GM12878 (cell line): ENCODE results near the gene OPCML. TPM values are rescaled to one million over a fixed set of nuclear protein-coding genes. Genes with fewer than 3 reads are reported as not detected.

Experiments used
- ATAC-seq: fragments of 200-7000 bp; cut with Tn5 transposase; 3 replicates; pipeline ENCODE4 v1.9.1; 2020; ENCODE audit warnings: mild to moderate bottlenecking, moderate library complexity
- BruUV-seq: library from RNA; stranded (reverse); fragments of 400-500 nt; replicated peaks from 2 replicates; lab custom pipeline; 2021; lab: Mats Ljungman, UMichigan
- CTCF ChIA-PET: fragments of 300-600 bp; sonication (Branson Sonifier 250); formaldehyde crosslinking; extraction: SDS; loops from one replicate; lab custom pipeline; 2021; ENCODE audit warnings: inconsistent platforms; lab: Yijun Ruan, JAX
- POLR2A ChIA-PET: fragments of 350-600 bp; formaldehyde crosslinking; extraction: SDS; loops from one replicate; lab custom pipeline; 2021; ENCODE audit warnings: inconsistent platforms; lab: Charles Lee
- RAD21 ChIA-PET: fragments of 300-600 bp; sonication (Branson Sonifier 250); formaldehyde crosslinking; loops from one replicate; lab custom pipeline; 2023; ENCODE audit warnings: antibody characterized with exemption; ENCODE audit not compliant: unreplicated experiment; lab: Charles Lee
- SMC1A ChIA-PET: fragments of 300-600 bp; sonication (Branson Sonifier 250); formaldehyde crosslinking; loops from one replicate; lab custom pipeline; 2023; ENCODE audit not compliant: unreplicated experiment, uncharacterized antibody; lab: Charles Lee
- DNase-seq: peaks from one replicate; pipeline ENCODE4 v3.0.0-alpha.2; 2011; ENCODE audit warnings: low read depth, low spot score
- FAIRE-seq: peaks from 3 replicates; lab custom pipeline; 2011; peaks lifted over from hg19 to GRCh38; lab: Jason Lieb, UNC
- H2AFZ ChIP-seq: 2 replicates; pipeline ENCODE4 v1.6.0; 2011; ENCODE audit warnings: low read depth, low read length, control low read depth; ENCODE audit not compliant: control insufficient read depth
- H3K27ac ChIP-seq: 2 replicates; pipeline ENCODE4 v1.5.1; 2011; ENCODE audit warnings: control low read depth; ENCODE audit not compliant: control insufficient read depth, insufficient read depth
- H3K27me3 ChIP-seq, 2 experiments: replicated peaks in 1 of 2; 2 replicates each; pipeline versions ENCODE4 v1.6.0 to v1.6.1; 2011; ENCODE audit warnings: low read length in 1 of 2; ENCODE audit not compliant: control insufficient read depth in 2 of 2, insufficient read depth in 2 of 2
- H3K36me3 ChIP-seq, 2 experiments: 2 replicates each; pipeline ENCODE4 v1.5.1; 2011; ENCODE audit warnings: low read length in 1 of 2; ENCODE audit not compliant: control insufficient read depth in 2 of 2, insufficient read depth in 2 of 2
- H3K4me1 ChIP-seq: 2 replicates; pipeline ENCODE4 v1.6.1; 2011; ENCODE audit warnings: mild to moderate bottlenecking, low read length, moderate library complexity, mixed read lengths; ENCODE audit not compliant: control insufficient read depth, insufficient read depth
- H3K4me2 ChIP-seq: 2 replicates; pipeline ENCODE4 v1.6.0; 2011; ENCODE audit warnings: control low read depth; ENCODE audit not compliant: control insufficient read depth, insufficient read depth
- H3K4me3 ChIP-seq: fragments of 200-600 bp; sonication (generic); 2 replicates; pipeline ENCODE4 v1.5.1; 2016
- H3K79me2 ChIP-seq: 2 replicates; pipeline ENCODE4 v1.6.0; 2011; ENCODE audit warnings: low read length; ENCODE audit not compliant: control insufficient read depth, insufficient read depth
- H3K9ac ChIP-seq: 2 replicates; pipeline ENCODE4 v1.8.0; 2011; ENCODE audit warnings: low read length, control low read depth, mixed read lengths; ENCODE audit not compliant: control insufficient read depth, insufficient read depth
- H3K9me3 ChIP-seq: replicated peaks from 3 replicates; pipeline ENCODE4 v1.5.1; 2011; ENCODE audit warnings: mild to moderate bottlenecking, low read length; ENCODE audit not compliant: control insufficient read depth, insufficient read depth
- H4K20me1 ChIP-seq: 2 replicates; pipeline ENCODE4 v1.6.0; 2011; ENCODE audit not compliant: control insufficient read depth, insufficient read depth
- CBX3 ChIP-seq: fragments of 200-600 bp; sonication (generic); IDR thresholded peaks from 2 replicates; pipeline ENCODE4 v1.6.1; 2016; ENCODE audit warnings: low read depth, borderline replicate concordance
- FOS ChIP-seq: IDR thresholded peaks from 3 replicates; pipeline ENCODE4 v1.6.1; 2011; ENCODE audit warnings: borderline replicate concordance; ENCODE audit not compliant: insufficient read length; ENCODE audit errors: extremely low read depth
- HDAC2 ChIP-seq: fragments of 200-600 bp; sonication (generic); IDR thresholded peaks from 2 replicates; pipeline ENCODE4 v1.6.1; 2017
- NBN ChIP-seq: fragments of 450-650 bp; IDR thresholded peaks from 2 replicates; pipeline ENCODE4 v1.6.1; 2016
- PML ChIP-seq: IDR thresholded peaks from 2 replicates; pipeline ENCODE4 v1.6.1; 2012; ENCODE audit warnings: low read length, inconsistent platforms
- POLR2A ChIP-seq: IDR thresholded peaks from 2 replicates; pipeline ENCODE4 v1.6.1; 2011; ENCODE audit warnings: low read depth, mild to moderate bottlenecking, low read length
- RB1 ChIP-seq: fragments of 450-650 bp; formaldehyde crosslinking; IDR thresholded peaks from 2 replicates; pipeline ENCODE4 v1.6.1; 2017; ENCODE audit warnings: mild to moderate bottlenecking, borderline replicate concordance
- RBBP5 ChIP-seq: fragments of 200-600 bp; sonication (generic); conservative IDR thresholded peaks from 2 replicates; pipeline ENCODE4 v1.6.1; 2016
- SIX5 ChIP-seq: IDR thresholded peaks from 2 replicates; pipeline ENCODE4 v1.6.1; 2011; ENCODE audit warnings: mild to moderate bottlenecking, low read depth, low read length, moderate library complexity; ENCODE audit not compliant: severe bottlenecking
- SPI1 ChIP-seq: IDR thresholded peaks from 2 replicates; pipeline ENCODE4 v1.6.1; 2011; ENCODE audit warnings: low read depth, mild to moderate bottlenecking, low read length, moderate library complexity, borderline replicate concordance; ENCODE audit not compliant: insufficient read depth
- SUZ12 ChIP-seq: fragments of 200-600 bp; sonication (generic); IDR thresholded peaks from one replicate; pipeline ENCODE4 v1.6.1; 2018; ENCODE audit warnings: antibody characterized with exemption, mild to moderate bottlenecking; ENCODE audit not compliant: unreplicated experiment
- TAF1 ChIP-seq: IDR thresholded peaks from 2 replicates; pipeline ENCODE4 v1.6.1; 2011; ENCODE audit warnings: mild to moderate bottlenecking, low read depth, low read length, borderline replicate concordance
- TCF12 ChIP-seq: IDR thresholded peaks from 2 replicates; pipeline ENCODE4 v1.6.1; 2011; ENCODE audit warnings: low read depth, mild to moderate bottlenecking, low read length
- WGBS: methylation state at CpG from one replicate; pipeline ENCODE4 v1.1.6; 2016; ENCODE audit warnings: low lambda C conversion rate; ENCODE audit not compliant: insufficient replicate concordance, insufficient coverage; ENCODE audit errors: missing lambda C conversion rate; 5-methylcytosine and 5-hydroxymethylcytosine counted together
- in situ Hi-C: fragments of 300-500 bp; cut with MboI; formaldehyde crosslinking; loops from 9 replicates; pipeline ENCODE4 v1.14.3; 2018; ENCODE audit warnings: mixed read lengths
- intact Hi-C: fragments of 100-400 bp; cut with micrococcal nuclease; formaldehyde crosslinking; loops from one replicate; pipeline ENCODE4 v1.14.2; 2022; ENCODE audit not compliant: unreplicated experiment
- polyA plus RNA-seq, 11 experiments: library from polyadenylated mRNA; depleted of rRNA in 4 of 11; unstranded in 6 of 11; stranded (reverse) in 5 of 11; fragments of >200 nt; fragmentation: Nextera tagmentation in 4 of 11; fragmentation: Illumina TruSeq in 1 of 11; extraction: Ambion mirVana in 4 of 11; extraction: Trizol in 1 of 11; gene quantifications; 1 replicate in 1 of 11; 2 replicates in 10 of 11; pipeline versions ENCODE4 v1.2.1 to v1.2.3, GENCODE V29; 2011 to 2016; ENCODE audit warnings: inconsistent platforms in 2 of 11, missing spikeins in 2 of 11, low read depth in 1 of 11
- total RNA-seq, 4 experiments: library from RNA; depleted of rRNA in 3 of 4; stranded (reverse); fragments of >200 nt in 3 of 4; fragmentation: Illumina TruSeq in 1 of 4; extraction: Trizol in 1 of 4; gene quantifications; 2 replicates each; pipeline versions ENCODE4 v1.2.1 to v1.2.3, GENCODE V29; 2013 to 2021
- TF ChIP-seq, protein P1 (sequence below): IDR thresholded peaks from 2 replicates; pipeline ENCODE4 v1.6.1; 2012; ENCODE audit warnings: improper control_type of control experiment, low read depth, low read length; ENCODE audit not compliant: insufficient replicate concordance
- TF ChIP-seq, protein P2 (sequence below): IDR thresholded peaks from 2 replicates; pipeline ENCODE4 v1.6.1; 2011; ENCODE audit warnings: borderline replicate concordance, low read depth, mild to moderate bottlenecking, moderate library complexity, mixed read lengths, low read length; ENCODE audit not compliant: insufficient read depth; ENCODE audit errors: extremely low read length

Gene OPCML
- total and polyA plus RNA-seq, 10 of the 15 experiments (the other 5 are each of a cell fraction or from before 2014, with no cell fraction given): 0.84 TPM; not detected in 9

DNA sequence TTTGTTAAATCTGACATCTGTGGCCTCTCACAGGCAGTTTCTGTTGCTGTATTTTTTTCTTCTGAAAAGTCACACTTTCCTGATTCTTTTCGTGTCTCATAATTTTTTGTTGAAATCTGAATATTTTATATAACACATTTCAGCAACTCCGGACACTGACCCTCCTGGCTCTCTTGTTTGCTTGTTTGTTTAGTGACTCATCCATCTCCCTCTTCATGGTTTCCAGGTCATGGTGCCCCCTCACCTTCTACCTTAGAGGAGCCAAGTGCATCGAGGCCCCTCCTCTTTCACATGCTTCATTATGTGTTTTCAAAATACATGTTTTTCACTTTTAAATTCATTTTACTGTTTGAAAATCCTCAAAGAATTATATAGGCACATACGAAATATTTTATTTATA lies 562.4 kb downstream of the OPCML start:
- Histone ChIP-seq H3K79me2 (no peaks in the 10 kb centered on the region), H3K9me3 (no peaks in the 10 kb centered on the region), H3K27ac (no peak overlapping the region), H3K36me3 (no peaks in the 10 kb centered on the region), H3K4me3 (no peak overlapping the region)
- BruUV-seq: no TSS peak
- no peak for FAIRE-seq
- in situ Hi-C loops: no loop called here
- no peak for DNase-seq
- intact Hi-C loops: no loop called here
- ChIA-PET CTCF (interaction anchor here (3.0 kb wide), 1 partner anchor 12 kb away, joined by 10 read pairs; no protein-coding TSS in a partner anchor), RAD21 (no interaction called here), POLR2A (no interaction called here)
- TF ChIP-seq PML (no peak), RB1 (no peak), RBBP5 (no peak), SPI1 (no peak), FOS (no peak), CBX3 (no peak), TAF1 (no peak), TCF12 (no peak), SIX5 (no peak), HDAC2 (no peak), SUZ12 (no peak), POLR2A (no peak), NBN (no peak)
- TF ChIP-seq, protein P1, sequence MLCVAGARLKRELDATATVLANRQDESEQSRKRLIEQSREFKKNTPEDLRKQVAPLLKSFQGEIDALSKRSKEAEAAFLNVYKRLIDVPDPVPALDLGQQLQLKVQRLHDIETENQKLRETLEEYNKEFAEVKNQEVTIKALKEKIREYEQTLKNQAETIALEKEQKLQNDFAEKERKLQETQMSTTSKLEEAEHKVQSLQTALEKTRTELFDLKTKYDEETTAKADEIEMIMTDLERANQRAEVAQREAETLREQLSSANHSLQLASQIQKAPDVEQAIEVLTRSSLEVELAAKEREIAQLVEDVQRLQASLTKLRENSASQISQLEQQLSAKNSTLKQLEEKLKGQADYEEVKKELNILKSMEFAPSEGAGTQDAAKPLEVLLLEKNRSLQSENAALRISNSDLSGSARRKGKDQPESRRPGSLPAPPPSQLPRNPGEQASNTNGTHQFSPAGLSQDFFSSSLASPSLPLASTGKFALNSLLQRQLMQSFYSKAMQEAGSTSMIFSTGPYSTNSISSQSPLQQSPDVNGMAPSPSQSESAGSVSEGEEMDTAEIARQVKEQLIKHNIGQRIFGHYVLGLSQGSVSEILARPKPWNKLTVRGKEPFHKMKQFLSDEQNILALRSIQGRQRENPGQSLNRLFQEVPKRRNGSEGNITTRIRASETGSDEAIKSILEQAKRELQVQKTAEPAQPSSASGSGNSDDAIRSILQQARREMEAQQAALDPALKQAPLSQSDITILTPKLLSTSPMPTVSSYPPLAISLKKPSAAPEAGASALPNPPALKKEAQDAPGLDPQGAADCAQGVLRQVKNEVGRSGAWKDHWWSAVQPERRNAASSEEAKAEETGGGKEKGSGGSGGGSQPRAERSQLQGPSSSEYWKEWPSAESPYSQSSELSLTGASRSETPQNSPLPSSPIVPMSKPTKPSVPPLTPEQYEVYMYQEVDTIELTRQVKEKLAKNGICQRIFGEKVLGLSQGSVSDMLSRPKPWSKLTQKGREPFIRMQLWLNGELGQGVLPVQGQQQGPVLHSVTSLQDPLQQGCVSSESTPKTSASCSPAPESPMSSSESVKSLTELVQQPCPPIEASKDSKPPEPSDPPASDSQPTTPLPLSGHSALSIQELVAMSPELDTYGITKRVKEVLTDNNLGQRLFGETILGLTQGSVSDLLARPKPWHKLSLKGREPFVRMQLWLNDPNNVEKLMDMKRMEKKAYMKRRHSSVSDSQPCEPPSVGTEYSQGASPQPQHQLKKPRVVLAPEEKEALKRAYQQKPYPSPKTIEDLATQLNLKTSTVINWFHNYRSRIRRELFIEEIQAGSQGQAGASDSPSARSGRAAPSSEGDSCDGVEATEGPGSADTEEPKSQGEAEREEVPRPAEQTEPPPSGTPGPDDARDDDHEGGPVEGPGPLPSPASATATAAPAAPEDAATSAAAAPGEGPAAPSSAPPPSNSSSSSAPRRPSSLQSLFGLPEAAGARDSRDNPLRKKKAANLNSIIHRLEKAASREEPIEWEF: no peak
- TF ChIP-seq, protein P2, sequence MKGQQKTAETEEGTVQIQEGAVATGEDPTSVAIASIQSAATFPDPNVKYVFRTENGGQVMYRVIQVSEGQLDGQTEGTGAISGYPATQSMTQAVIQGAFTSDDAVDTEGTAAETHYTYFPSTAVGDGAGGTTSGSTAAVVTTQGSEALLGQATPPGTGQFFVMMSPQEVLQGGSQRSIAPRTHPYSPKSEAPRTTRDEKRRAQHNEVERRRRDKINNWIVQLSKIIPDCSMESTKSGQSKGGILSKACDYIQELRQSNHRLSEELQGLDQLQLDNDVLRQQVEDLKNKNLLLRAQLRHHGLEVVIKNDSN: no peak
- TF ChIP-seq, all 136 proteins: peak for 0
- SMC1A ChIA-PET: interaction anchor here (1.4 to 2.1 kb wide), 4 partner anchors 9 to 21 kb away, joined by 3 to 16 read pairs (median 8); no protein-coding TSS in a partner anchor
- Histone ChIP-seq H4K20me1 (no peaks in the 10 kb centered on the region), H3K4me2 (no peak overlapping the region), H3K4me1 (no peaks in the 10 kb centered on the region), H3K27me3 (no peaks in the 10 kb centered on the region), H3K9ac (no peak overlapping the region), H2AFZ (no peak overlapping the region)
- no peak for ATAC-seq
- 10% methylated on average over 4 of the region's 4 CpGs for WGBS
